MG63 (cell line): ENCODE data around the gene CCL1. TPM values are rescaled to one million over a fixed set of nuclear protein-coding genes. Genes with fewer than 3 reads are reported as not detected.
A peak's percentile ranks its signal among the peaks of the same experiment; 100 is the strongest.

Experiments
- DNase-seq: peaks from one replicate; pipeline ENCODE4 v3.0.0-alpha.2; 2020
- H3K27me3 ChIP-seq: fragments of 250-450 bp; sonication (Bioruptor Pico); 2 replicates; pipeline ENCODE4 v1.5.1; 2020; ENCODE audit warnings: mild to moderate bottlenecking, moderate library complexity
- H3K36me3 ChIP-seq: fragments of 250-450 bp; sonication (Bioruptor Pico); 2 replicates; pipeline ENCODE4 v1.5.1; 2020; ENCODE audit warnings: mild to moderate bottlenecking, moderate library complexity
- H3K4me3 ChIP-seq: fragments of 250-450 bp; sonication (Bioruptor Pico); 2 replicates; pipeline ENCODE4 v1.5.1; 2020; ENCODE audit warnings: mild to moderate bottlenecking, moderate library complexity
- H3K9me3 ChIP-seq: fragments of 250-450 bp; sonication (Bioruptor Pico); 2 replicates; pipeline ENCODE4 v1.5.1; 2020; ENCODE audit warnings: mild to moderate bottlenecking, moderate library complexity
- total RNA-seq: library from RNA; depleted of rRNA; stranded (reverse); fragments of >200 nt; shearing (Covaris generic); gene quantifications from 2 replicates; pipeline ENCODE4 v1.2.3, GENCODE V29; 2014; ENCODE audit warnings: low replicate concordance

The CCL1 gene
- total RNA-seq, 1 experiment from 2014 or later: not detected

DNA sequence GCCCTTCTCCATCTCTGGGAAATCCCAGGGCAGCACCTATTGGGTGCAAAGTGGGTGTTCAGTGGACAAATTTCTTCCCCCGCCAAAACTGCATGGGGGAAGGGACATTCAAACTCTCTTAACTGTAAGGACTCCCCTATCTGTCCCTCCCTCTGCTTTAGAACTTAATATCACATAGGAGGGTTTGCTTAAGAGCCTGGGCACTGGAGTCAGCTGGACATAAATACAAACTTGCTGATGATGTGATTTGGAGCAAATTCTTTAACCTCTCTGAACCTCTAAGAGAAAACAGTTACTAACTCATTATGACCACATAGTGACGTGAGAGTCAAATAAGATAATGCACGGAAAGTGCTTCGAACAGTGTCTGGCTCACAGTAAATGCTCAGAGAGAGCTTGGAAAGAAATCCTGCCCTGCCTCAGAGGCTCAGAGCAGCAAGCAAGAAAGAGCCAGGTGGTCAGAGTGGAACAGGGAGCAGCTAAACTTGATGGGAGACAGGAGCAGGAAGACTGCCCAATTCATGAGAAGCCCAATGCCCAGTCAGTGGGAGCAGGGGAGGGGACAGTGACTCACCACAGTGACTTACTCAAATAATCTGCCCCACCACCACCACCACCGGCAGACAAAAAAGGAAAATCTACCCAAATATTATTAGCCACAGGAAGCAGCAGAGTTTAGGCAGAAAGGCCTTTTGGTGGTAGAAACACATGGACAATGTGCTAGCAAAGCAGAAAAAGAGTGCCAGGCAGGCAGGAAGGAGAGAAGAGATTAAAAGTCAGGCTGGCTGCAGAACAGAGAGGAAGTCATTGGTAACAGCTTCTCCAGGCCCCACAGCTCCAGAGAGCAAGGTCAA lies 23.9 kb upstream of the CCL1 start:
- Histone ChIP-seq H3K27me3 (0 out of 2 replicates have a peak, but pooled peaks cover 2% of the 10 kb centered on the region), H3K36me3 (no peaks in the 10 kb centered on the region), H3K9me3 (no peaks in the 10 kb centered on the region), H3K4me3 (no peak overlapping the region)
- DNase-seq: peak; percentile 68

DNA sequence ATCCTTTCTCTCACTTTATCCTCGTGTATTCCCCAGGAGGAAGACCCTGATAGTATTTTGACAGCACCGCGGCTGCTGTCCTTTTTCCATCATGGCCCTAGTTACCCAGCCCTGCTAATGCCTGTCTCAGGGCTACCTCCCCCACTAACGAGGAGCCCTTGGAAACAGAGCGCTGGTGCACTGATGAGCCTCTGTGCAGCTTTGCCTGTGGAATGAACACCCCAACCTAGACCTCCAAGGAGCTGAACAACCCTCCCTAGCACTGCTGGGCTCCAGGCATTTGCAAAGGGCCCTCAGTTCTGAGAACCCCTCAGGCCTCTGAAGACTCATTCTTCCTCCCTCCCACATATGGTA lies 23.3 kb upstream of the CCL1 start:
- Histone ChIP-seq H3K9me3 (no peaks in the 10 kb centered on the region), H3K36me3 (no peaks in the 10 kb centered on the region), H3K4me3 (no peak overlapping the region), H3K27me3 (0 out of 2 replicates have a peak, but pooled peaks cover 2% of the 10 kb centered on the region)
- no peak for DNase-seq

DNA sequence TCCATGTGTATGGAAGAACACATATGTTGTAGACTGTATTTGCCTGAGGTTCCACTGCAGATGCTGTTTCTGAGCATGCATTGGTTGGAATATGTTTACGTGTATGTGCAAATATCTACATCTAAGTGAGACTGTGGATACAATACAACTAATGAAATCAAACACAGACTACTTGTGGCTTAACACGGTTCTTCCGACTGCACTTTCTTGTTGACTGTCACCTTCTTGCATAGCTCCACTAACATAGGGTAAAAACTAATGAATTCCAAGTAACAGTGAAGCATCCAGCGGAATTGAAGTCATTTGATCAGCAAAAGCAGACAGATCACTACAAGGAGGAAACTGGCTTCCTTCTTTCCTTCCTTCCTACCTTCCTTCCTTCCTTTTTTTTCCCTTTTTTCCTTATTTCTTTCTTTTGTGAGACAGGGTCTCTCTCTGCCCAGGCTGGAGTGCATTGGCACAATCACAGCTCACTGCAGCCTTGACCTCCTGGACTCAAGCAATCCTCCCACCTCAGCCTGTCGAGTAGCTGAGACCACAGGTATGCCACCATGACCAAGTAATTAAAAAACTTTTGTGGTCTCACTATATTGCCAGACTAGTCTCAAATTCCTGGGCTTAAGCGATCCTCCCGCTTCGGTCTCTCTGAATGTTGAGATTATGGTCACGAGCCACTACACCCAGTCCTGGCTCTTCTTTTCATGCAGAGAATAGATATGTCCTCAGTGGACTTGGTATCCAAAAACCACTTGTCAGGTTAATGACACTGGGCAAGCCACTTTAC lies 22.0 kb upstream of the CCL1 start:
- Histone ChIP-seq H3K4me3 (no peak overlapping the region), H3K36me3 (no peaks in the 10 kb centered on the region), H3K9me3 (no peaks in the 10 kb centered on the region), H3K27me3 (0 out of 2 replicates have a peak, but pooled peaks cover 2% of the 10 kb centered on the region)
- no peak for DNase-seq

DNA sequence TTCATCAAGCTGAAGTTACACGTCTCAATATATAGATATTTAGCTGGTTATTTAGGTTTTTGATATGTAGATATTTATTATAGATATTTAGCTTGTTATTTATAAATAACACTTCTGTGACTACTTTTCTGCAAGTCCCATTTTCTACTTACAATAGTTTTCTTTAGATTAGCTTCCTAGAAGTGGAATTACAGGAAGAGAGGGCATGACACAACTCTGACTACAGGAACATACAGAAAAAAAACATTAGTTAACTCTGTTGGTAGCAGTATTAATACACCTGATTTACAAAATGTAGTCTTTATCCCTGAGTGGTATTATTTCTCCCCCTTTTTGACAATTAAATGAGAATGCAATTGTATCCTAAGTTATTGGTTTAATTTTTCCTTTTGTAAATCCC lies 21.2 kb upstream of the CCL1 start:
- DNase-seq: no peak
- Histone ChIP-seq H3K4me3 (no peak overlapping the region), H3K9me3 (no peaks in the 10 kb centered on the region), H3K27me3 (peaks cover 5% of the 10 kb centered on the region; the same call in 1 of the 2 replicates), H3K36me3 (no peaks in the 10 kb centered on the region)

DNA sequence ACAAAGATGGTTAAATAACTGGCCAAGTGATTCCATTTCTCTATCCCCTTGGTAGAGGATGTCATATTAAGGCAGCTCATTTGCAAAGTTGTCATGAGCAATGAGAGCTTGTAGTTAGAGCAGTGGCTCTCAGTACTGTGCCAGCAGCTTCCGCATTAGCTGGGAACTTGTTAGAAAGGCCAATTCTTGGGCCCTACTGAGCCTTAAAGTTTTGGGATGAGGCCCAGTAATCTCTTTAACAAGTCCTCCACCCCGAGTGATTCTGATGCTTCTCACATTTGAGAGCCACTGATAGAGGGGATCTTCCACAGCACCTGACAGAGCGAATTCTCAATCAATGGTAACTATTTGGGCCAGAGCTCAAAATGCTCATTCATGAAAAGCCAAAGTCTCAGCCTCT lies 20.2 kb upstream of the CCL1 start:
- Histone ChIP-seq H3K36me3 (no peaks in the 10 kb centered on the region), H3K27me3 (peaks cover 5% of the 10 kb centered on the region; the same call in 1 of the 2 replicates)
- no peak for DNase-seq

DNA sequence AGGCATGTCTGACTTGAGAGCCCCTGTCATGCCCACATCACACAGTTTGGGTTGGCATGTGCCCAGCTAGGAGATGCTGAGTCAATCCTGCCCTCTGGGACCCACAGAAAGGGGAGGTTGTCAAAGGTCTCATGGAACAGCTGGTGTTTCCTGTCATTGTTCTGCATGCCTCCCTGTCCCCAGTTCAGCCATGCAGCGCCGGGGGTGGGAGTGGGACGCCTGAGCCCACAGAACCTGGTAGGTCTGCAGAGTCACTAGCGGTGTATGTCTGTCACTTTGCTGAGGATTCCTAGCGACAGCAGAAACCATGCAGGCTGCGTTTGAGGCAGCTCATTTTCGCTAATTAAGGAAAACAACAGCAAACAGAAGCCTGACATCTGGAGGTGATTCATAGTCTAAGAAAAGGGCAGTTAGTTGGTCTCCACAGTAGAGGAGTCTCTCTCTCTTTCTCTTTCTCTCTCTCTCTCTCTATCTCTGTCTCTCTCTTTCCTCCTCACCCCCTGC lies 19.6 kb upstream of the CCL1 start:
- H3K4me3 ChIP-seq: no peak overlapping the region
- no peaks in the 10 kb centered on the region for H3K36me3 ChIP-seq
- H3K9me3 ChIP-seq: no peaks in the 10 kb centered on the region
- peaks cover 5% of the 10 kb centered on the region; the same call in 1 of the 2 replicates for H3K27me3 ChIP-seq
- DNase-seq: peak; percentile 64

More for the DNA sequence above, 20.2 kb upstream of the CCL1 start:
- Histone ChIP-seq H3K4me3 (no peak overlapping the region), H3K9me3 (no peaks in the 10 kb centered on the region)

DNA sequence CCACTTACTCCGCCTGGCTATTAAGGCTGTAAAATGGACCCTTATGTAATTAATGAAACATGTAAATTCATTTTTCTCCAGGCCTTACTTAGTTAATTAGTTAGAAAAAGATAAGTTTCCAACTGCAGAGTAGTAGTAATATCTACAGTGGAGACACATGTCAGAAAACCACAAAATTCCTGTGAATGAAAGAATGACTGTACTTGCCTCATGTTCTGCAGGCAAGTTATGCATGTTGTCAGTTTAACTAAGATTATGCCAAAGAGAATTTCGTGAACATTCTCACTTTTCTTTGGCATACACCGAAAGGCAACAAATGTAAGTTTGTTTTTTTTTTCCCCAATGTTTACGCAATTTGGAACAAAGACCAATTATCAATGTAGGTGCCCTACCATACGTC lies 16.8 kb upstream of the CCL1 start:
- H3K27me3 ChIP-seq: peaks cover 5% of the 10 kb centered on the region; the same call in 1 of the 2 replicates
- H3K36me3 ChIP-seq: no peaks in the 10 kb centered on the region
- no peak overlapping the region for H3K4me3 ChIP-seq
- no peak for DNase-seq
- no peaks in the 10 kb centered on the region for H3K9me3 ChIP-seq

DNA sequence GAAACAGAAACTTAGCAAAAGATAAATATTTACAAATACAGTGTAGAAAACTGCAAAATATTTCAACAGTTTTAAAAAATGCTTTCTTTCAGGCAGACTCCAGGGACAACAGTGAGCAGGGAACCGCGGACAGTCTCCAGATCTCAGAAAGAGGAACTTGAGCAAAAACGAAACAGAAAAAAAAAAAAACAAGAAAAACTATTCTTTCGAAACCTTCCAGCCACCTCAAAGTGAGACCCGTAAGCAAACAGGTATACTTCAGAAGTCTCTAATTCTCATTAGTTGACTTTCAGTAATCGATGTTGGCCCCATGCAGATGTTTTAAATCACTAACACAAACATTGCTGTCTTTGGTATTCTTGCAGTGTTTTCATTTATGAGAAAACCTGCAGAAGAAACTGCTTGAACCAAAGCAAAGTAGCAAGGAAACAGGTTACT lies 15.7 kb upstream of the CCL1 start:
- H3K4me3 ChIP-seq: no peak overlapping the region

DNA sequence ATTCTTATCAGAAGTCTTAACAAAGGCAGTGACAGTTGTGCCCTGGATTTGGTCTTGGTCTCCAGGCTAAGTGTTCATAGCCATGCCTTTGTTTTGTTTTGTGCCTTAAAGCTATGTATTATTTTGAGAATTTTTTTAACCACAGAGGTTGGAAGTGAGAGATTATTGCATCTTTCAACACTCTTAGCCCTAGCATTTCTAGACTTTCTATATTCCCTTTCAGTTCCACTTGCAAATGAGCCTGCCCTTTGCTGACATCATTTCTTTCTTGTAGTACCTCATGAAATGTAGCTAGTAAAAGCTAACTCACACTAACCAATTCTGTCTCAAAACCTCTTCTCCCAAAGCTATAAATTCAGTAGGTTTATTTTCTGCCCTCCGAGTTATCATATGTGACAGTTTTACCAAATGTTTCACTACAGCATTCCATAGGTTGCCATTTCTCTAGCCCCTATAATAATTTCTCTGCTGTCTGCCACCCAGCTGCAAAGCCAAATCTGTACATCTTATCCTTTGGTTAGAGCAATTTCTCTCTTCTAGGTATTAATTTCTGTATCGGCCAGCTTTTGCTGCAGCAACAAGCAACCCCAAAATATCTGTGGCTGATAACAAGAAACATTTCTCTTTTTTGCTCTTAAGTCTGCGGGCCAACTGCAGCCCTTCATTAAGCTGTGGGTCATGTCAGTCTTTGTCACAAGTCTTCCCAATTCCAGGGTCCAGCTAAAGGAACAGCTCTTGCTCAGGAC lies 14.2 kb upstream of the CCL1 start:
- no peak for DNase-seq
- H3K36me3 ChIP-seq: no peaks in the 10 kb centered on the region

More for the DNA sequence above, 15.7 kb upstream of the CCL1 start:
- H3K36me3 ChIP-seq: no peaks in the 10 kb centered on the region
- no peak for DNase-seq
- no peaks in the 10 kb centered on the region for H3K9me3 ChIP-seq
- peaks cover 3% of the 10 kb centered on the region; the same call in 1 of the 2 replicates for H3K27me3 ChIP-seq

DNA sequence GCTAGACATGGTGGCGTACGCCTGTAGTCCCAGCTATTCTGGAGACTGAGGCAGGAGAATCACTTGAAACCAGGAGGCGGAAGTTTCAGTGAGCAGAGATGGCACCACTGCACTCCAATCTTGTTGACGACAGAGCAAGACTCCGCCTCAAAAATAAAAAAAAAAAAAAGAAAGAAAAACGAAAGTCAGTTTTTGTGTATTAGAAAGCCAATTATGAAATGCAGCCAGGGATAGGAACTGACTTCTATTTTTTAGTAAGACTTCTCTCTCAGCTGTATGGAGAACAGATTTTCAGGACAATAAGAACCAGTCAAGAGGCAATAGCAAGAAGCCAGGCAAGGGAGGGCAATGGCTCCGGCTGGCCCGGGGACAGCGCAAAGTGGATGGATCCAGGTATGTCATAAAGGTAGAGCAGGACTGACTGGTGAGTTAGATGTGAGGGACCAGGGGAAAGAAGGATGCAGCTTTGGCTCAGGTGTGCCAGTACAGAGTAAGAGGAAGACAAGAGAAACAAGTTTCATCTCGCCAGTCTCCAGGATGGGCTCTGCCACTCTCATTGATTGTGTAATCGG lies 12.5 kb upstream of the CCL1 start:
- H3K9me3 ChIP-seq: no peaks in the 10 kb centered on the region
- H3K36me3 ChIP-seq: no peaks in the 10 kb centered on the region

More for the DNA sequence above, 14.2 kb upstream of the CCL1 start:
- Histone ChIP-seq H3K4me3 (no peak overlapping the region), H3K9me3 (no peaks in the 10 kb centered on the region), H3K27me3 (peaks cover 3% of the 10 kb centered on the region; the same call in 1 of the 2 replicates)

DNA sequence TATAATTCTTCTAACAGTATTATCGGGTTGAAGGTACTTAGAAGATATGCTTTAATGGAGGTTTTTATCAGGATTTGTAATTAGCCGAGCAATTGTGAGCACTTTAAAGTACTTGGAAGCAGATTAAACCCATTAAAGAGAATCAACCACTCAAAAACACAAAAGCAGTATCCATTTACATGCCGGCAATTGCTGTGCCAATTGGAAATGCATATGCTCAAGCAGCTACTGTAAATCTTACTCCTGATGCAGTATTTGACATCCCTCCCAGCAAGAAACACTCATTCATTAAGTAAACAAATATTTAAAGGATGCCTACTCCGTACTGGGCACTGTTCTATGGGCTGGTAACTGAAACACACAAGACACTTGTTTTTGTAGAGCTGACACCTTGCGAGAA lies 11.4 kb upstream of the CCL1 start:
- Histone ChIP-seq H3K4me3 (no peak overlapping the region), H3K36me3 (no peaks in the 10 kb centered on the region), H3K9me3 (no peaks in the 10 kb centered on the region), H3K27me3 (no peaks in the 10 kb centered on the region)
- no peak for DNase-seq

More for the DNA sequence above, 12.5 kb upstream of the CCL1 start:
- DNase-seq: no peak
- Histone ChIP-seq H3K27me3 (peaks cover 3% of the 10 kb centered on the region; the same call in 1 of the 2 replicates), H3K4me3 (no peak overlapping the region)

DNA sequence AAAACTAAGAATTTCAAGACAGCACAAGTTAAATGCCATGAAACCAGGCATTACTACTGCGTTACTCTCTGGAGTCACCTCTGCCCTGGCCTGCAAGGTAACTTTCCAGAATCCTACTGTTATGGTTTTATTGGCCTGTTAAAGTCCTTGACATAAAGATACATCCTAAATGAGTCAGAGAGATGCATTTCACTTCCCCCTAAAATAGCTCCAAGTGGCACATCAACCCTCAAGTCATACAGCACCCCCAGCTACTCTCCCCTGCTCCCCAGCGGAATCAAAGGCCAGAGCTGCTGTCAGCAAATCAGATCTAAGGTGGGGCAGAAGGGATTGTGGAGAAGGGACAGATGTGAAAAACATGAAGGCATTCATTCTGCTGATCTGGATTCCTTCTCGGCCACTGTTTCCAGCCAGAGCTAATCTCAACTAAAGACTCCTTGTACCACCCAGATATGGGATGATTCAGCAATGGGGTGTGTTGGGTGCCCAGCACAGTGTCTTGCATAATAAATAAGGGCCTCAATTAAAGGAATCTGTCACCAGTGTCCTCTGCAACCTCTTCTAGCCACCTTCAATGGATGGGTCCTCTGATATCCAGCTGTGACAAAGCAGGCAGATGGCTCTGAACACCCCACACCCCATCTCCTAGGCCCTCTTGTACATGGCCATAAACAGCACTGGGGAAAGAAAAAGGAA lies 8.5 kb upstream of the CCL1 start:
- Histone ChIP-seq H3K4me3 (no peak overlapping the region), H3K36me3 (no peaks in the 10 kb centered on the region), H3K9me3 (no peaks in the 10 kb centered on the region), H3K27me3 (no peaks in the 10 kb centered on the region)
- no peak for DNase-seq

DNA sequence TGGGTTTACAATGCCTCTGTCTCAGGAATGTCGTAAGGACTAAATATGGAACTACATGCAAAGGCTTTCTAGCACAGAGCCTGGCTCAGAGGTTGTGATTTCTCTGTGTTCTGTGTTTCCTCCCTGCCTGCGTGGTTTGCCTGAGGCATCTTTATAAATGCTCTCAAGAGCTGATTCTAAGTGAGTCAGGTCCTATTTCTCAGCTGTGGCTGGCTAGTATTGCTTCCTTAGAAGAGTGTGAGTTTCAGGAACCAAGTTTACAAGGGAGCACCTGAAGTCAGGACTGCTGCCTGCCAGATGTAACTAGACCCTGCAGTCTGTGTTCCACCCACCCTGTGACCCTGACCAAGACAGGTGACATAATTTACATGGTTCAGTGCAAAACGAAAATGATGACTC lies 8.0 kb upstream of the CCL1 start:
- no peak for DNase-seq
- H3K27me3 ChIP-seq: no peaks in the 10 kb centered on the region
- H3K36me3 ChIP-seq: no peaks in the 10 kb centered on the region
- no peak overlapping the region for H3K4me3 ChIP-seq
- no peaks in the 10 kb centered on the region for H3K9me3 ChIP-seq

DNA sequence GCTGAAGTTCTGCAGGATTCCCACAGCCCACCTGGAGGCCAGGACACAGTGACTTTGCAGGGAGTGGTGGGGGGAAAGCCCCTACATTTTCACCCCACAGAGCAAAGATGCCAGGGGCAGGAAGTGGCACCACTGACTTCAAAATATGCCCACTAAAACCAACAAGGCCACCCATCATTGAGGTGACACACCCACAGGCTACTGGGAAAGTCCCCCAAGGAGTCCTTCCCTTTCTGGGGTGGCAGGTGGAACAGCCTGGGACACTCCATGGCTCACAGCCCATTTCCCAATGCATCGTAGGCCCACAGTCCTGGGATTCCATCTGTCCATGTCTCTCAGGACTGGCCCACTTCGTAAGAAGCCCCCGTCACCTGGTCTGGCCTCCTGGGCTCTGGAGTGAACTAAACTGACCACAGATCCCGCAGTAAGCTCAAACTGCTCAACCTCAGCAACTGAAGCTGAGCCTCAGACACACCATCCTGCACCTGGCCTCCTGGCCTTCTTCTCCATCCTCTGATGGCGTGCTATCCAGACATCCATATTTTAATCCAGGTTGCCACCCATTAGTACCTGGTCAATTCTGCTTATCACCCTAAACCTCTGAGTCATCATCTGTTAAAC lies 7.5 kb upstream of the CCL1 start:
- no peak for DNase-seq
- H3K9me3 ChIP-seq: no peaks in the 10 kb centered on the region
- H3K27me3 ChIP-seq: no peaks in the 10 kb centered on the region
- no peaks in the 10 kb centered on the region for H3K36me3 ChIP-seq
- no peak overlapping the region for H3K4me3 ChIP-seq

DNA sequence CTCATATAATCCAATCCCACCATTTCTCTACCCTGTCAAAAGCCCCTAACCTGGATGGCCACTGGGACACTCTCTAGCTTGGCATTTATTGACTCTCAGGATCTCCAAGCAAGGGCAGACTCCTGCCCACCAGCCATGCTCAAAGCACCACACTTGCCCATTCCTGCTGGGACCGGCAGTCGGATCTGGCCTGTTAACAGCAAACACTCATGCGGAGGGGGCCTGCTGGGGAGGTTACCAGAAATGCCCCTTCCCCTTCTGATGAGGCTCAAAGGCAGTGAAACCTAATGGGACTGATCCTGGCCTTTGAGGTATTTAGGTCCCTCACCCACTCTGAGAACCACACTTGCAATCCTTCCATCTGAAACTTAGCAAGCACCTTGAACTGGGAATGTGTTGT lies 6.5 kb upstream of the CCL1 start:
- no peak overlapping the region for H3K4me3 ChIP-seq
- H3K27me3 ChIP-seq: no peaks in the 10 kb centered on the region
- H3K9me3 ChIP-seq: no peaks in the 10 kb centered on the region
- no peaks in the 10 kb centered on the region for H3K36me3 ChIP-seq
- DNase-seq: no peak
